Uterus (tissue), 2 donors: ENCODE results near the gene SLFN12.

ENCODE experiments used
- POLR2A ChIP-seq, 2 donors: fragments of 450-650 bp; IDR thresholded peaks; one replicate each; pipeline ENCODE4 v1.6.1; 2016; ENCODE audit warnings: antibody characterized with exemption in 2 of 2, mild to moderate bottlenecking in 1 of 2, moderate library complexity in 1 of 2
- TF ChIP-seq, protein P1 (sequence below), 4 experiments: fragments of 200-600 bp in 2 of 4; fragments of 450-650 bp in 2 of 4; sonication (generic) in 2 of 4; IDR thresholded peaks; one replicate each; pipeline ENCODE4 v1.5.1; 2016 to 2019; ENCODE audit warnings: antibody characterized with exemption in 4 of 4, mild to moderate bottlenecking in 2 of 4, moderate library complexity in 1 of 4

DNA sequence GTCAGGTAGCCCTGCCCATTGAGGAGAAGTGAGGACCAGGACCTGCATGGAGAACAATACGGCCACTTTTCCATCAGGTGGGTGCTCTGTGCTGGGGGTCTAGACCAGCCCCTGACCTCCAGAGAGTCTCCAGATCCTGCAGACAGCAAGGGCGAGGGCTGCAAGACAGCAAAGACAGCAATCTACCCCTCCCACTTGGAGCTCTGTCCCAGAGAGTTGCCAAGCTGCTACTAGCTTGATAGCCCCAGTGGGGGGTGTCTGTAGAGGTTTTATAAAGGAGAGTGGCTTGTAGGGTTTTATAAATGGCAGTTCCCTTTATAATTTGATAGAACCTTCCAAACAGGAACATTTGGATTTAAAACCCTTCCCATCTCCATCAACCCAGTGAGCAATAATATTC lies 42.1 kb downstream of the SLFN12 start:
- TF ChIP-seq, protein P1, sequence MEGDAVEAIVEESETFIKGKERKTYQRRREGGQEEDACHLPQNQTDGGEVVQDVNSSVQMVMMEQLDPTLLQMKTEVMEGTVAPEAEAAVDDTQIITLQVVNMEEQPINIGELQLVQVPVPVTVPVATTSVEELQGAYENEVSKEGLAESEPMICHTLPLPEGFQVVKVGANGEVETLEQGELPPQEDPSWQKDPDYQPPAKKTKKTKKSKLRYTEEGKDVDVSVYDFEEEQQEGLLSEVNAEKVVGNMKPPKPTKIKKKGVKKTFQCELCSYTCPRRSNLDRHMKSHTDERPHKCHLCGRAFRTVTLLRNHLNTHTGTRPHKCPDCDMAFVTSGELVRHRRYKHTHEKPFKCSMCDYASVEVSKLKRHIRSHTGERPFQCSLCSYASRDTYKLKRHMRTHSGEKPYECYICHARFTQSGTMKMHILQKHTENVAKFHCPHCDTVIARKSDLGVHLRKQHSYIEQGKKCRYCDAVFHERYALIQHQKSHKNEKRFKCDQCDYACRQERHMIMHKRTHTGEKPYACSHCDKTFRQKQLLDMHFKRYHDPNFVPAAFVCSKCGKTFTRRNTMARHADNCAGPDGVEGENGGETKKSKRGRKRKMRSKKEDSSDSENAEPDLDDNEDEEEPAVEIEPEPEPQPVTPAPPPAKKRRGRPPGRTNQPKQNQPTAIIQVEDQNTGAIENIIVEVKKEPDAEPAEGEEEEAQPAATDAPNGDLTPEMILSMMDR (IDR thresholded peaks at IDR 0.05): no peak
- TF ChIP-seq POLR2A (IDR thresholded peaks at IDR 0.05): no peak
